OCI-LY1 (cell line): Measurements from ENCODE around the gene DHRS11.

ENCODE experiments used
- CTCF ChIP-seq: fragments of 200-600 bp; sonication (generic), shearing (Covaris generic); IDR thresholded peaks from 2 replicates; pipeline ENCODE4 v1.5.1; 2017; ENCODE audit warnings: mild to moderate bottlenecking, antibody characterized with exemption, low read length, moderate library complexity, mixed read lengths
- EZH2 ChIP-seq: fragments of 200-600 bp; sonication (generic), shearing (Covaris generic); IDR thresholded peaks from 2 replicates; pipeline ENCODE4 v1.8.0; 2017; ENCODE audit warnings: borderline replicate concordance, mixed run types, mild to moderate bottlenecking, antibody characterized with exemption, low read length, moderate library complexity, mixed read lengths

- TF ChIP-seq CTCF (no peak), EZH2 (no peak)
Observed at GRCh38 chr17:36614081-36614480, 22.4 kb downstream of the DHRS11 start.
